KBM-7 (cell line): ENCODE data around the gene FLOT2.
"Not testable (repeated sequence)": the region's sequence is repeated elsewhere in the genome, so short reads cannot be mapped to it uniquely, and the experiment has no call there.

Experiments used
- DNase-seq: peaks from one replicate; pipeline ENCODE4 v3.0.0-alpha.2; 2015
- in situ Hi-C: fragments of 300-500 bp; cut with MboI; formaldehyde crosslinking; loops from 2 replicates; pipeline ENCODE4 v1.14.3; 2020; ENCODE audit warnings: low sequenced_read_pairs, low pct_unique_long_range_greater_than_20kb, mixed read lengths

The FLOT2 gene, protein sequence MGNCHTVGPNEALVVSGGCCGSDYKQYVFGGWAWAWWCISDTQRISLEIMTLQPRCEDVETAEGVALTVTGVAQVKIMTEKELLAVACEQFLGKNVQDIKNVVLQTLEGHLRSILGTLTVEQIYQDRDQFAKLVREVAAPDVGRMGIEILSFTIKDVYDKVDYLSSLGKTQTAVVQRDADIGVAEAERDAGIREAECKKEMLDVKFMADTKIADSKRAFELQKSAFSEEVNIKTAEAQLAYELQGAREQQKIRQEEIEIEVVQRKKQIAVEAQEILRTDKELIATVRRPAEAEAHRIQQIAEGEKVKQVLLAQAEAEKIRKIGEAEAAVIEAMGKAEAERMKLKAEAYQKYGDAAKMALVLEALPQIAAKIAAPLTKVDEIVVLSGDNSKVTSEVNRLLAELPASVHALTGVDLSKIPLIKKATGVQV

DNA sequence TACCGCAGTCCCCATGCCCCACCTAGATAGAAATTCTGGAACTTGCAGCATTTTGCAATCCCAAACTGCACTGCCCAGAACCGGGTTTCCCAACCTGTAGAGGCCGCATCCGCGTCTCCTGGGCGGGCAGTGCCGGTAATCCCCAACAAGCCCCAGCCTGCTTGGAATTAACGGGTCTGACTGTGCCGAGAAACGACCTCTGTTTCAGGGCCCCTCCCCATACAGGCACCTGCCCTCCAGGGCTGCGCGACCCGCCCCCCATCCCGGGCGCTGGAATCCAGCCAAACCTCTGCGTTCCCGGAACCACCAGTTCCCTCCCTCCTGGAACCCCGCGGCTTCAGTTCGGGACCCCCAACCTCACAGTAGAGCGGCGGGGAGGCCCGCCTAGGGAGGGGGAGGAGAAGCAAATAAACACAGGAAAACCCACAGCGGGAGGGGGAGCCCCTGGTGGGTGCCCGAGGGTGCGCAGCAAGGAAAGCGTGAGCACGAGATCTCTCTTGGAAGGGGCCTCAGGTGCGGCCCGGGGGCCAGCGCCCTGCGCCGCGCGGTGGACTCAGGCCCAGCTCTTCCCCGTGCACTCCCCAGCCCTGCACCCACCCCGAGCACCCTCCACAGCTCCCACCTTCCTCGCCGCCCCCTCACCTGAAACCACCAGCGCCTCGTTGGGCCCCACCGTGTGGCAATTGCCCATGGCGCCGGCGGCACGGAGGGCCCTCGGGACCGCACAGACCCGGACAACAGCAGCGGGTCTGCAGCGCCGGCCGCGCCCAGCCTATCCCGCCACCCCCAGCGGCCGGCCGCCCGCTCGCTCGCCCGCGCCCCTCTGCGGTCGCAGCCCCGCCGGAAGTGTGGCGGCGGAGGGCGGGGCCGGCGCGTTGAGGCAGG is at the start of gene FLOT2:
TSS of gene FLOT2 (minus strand) at position 850 of the 885 bp plus-strand sequence. CDS start at position 691, 159 bp downstream.
- DNase-seq, result peak; percentile 58
- in situ Hi-C loops, result no loop called here

GRCh38 chr17:28946239-28946638 is 48.7 kb upstream of the FLOT2 start:
- in situ Hi-C loops, result no loop called here
- no peak for DNase-seq

DNA sequence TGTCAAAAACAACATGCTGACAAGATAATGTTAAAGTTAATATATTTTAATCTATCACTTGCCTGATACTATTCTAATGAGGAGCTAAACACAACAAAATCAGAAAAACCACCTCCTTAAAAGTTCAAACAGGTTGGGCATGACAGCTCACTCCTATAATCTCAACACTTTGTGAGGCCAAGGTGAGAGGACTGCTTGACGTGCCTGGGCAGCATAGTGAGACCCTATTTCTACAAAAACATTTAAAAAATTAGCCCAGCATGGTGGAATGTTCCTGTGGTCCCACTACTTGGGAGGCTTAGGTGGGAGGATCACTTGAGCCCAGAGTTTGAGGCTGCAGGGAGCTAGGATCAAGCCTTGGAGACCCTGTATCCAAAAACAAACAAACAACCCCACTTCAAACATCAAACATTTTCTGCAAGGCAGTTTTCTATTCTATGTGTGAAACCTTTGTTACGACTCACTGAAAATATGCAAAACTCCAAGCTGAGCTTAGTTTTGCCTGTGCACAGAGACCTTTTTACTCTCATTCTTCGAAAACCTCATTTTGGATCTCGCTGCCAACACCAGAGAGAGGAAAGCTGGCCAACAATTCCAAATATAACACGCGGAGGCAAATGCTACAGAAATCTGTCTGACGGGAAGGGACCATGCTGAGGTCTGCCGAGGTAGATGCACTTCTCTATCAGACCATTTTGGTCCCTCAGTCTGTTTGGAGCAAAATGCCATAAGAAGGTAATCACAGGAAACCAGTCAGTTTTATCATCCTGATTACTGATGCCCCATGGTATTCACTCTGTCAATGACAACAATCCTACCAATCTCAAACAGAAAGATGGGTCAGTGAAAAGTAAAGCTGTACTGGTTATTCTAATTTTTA is 47.6 kb upstream of the FLOT2 start:
- in situ Hi-C loops, result no loop called here
- no peak for DNase-seq

DNA sequence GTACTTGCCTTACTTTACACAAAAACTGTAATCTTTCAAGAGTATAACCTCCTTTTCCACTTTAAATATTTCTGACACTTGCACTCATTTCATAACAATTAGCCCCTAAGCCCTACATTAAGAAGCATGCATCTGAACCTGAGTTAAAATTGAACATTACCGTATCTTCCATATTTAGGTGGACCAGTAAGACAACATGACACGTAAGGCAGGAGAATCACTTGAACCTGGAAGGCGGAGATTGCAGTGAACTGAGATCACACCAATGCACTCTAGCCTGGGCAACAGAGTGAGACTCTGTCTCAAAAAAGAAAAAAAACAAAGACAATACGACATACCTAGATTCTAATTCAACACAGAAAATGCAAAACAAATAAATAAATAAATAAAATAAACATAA is 46.8 kb upstream of the FLOT2 start:
- in situ Hi-C loops, result no loop called here

DNA sequence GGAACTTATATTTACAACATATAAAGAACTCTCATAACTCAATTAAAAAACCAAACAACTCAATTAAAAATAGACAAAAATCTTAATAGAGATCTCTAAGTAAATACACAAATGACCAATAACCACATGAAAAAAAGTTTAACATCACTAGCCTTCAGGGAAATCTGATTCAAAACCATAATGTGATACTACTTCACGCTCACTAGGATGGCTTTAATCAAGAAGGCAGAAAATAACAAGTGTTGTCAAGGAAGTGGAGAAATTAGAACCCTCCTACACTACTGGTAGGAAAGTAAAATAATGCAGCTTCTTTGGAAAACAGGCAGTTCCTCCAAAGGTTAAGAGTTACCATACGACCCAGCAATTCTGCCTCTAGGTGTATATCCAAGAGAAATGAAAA is 45.4 kb upstream of the FLOT2 start:
- DNase-seq, result no peak
- in situ Hi-C loops, result no loop called here

More for the DNA sequence above, 46.8 kb upstream of the FLOT2 start:
- DNase-seq, result no peak

- in situ Hi-C loops, result no loop called here
- DNase-seq, result no peak
Observed at GRCh38 chr17:28941251-28941650, 43.7 kb upstream of the FLOT2 start.

GRCh38 chr17:28940675-28941074 is 43.1 kb upstream of the FLOT2 start:
- in situ Hi-C loops, result no loop called here
- no peak for DNase-seq

GRCh38 chr17:28940142-28940541 is 42.6 kb upstream of the FLOT2 start:
- no peak for DNase-seq
- in situ Hi-C loops, result no loop called here

DNA sequence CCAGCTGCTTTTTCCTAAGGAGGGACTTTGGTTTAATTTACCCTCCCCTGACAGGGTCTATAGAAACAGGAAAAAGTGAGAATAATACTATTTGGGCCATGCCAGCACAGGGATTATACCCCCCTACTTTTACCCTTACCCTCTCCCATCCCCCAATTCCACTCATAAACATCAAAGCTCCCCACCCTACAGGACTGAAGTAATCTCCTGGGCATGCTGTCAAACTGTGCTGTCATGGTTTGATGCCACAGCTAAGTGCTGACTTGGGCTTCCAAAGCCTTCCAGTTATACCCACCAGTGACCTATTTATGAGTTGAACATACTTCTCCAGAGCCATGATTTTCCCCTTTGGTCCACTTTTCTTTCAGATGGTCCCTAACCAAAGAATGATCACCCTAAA is 41.0 kb upstream of the FLOT2 start:
- DNase-seq, result no peak
- in situ Hi-C loops, result no loop called here

DNA sequence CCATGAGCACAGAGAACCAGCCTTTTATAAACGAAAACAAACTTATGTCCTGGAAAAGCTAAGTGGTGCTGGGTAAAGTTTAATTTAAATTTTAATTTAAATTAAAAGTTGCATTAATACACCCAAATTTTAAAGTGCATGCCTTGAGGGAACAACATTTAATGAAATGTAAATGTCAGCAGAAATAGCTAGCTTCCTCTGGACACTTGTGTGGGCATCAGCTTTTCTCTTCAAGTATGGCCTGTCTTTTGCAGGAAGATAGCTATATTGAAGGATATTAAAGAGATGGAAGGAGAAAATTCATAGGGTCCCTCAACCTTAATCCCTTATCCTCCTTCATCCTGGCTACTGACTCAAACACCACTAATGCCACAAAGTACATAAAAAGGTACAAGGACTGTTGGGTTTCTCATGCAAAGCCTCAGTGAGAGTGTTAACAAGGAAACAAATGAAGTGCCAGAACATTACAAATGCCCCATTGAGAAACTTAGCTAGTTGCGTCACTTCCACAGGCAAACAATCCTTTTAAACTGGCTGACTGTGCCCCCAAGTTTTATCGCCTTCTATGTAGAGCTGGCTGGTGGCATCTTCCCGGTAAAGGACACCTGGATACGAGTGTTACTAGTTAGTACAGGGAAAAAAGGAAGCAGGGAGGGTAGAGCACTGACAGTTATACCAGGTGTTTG is 39.7 kb upstream of the FLOT2 start:
- no peak for DNase-seq
- in situ Hi-C loops, result no loop called here

DNA sequence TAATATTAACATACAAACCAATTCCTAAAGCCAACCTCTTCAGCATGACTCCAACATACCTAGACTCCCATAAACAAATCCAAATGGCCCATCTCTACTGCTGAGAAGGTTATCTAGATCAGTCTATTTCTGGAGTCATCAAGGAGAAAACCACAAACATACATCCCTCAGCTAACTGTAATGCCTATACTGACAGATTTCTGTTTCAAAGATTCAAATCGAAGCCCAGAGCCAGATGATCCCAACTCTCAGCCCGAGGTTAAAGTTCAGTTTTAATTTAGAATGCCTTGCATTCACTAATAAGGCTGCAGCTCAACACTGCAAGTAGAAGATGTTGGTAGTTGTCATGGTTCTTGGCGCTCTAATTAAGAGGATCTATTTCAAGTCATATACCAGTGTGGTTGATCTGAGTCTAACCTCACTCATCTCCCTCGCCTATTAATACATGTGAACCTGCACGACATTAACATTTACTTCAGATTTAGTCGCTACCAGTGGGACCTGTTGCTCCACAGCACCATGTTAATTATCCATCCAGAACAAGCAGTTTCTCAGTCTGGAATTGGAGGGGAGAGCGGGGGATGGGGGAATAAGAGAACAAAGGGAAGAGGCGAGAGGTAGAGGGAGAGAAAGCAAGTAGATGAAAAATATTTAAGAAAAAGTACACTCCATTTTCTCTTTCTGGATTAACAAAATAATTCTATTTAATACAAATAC is 38.4 kb upstream of the FLOT2 start:
- in situ Hi-C loops, result no loop called here
- no peak for DNase-seq

DNA sequence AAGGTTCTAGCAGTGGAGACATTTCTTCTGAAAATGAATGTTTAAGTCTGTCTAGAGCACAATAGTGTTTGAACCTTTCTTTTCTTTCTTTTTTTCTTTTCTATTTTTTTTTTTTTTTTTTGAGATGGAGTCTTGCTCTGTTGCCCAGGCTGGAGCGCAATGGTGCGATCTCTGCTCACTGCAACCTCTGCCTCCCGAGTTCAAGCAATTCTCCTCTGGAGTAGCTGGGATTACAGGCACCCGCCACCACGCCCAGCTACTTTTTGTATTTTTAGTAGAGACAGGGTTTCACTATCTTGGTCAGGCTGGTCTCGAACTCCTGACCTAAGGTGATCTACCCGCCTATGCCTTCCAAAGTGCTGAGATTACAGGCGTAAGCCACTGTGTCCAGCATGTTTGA is 37.0 kb upstream of the FLOT2 start:
- DNase-seq, in situ Hi-C loops: not testable (repeated sequence)

DNA sequence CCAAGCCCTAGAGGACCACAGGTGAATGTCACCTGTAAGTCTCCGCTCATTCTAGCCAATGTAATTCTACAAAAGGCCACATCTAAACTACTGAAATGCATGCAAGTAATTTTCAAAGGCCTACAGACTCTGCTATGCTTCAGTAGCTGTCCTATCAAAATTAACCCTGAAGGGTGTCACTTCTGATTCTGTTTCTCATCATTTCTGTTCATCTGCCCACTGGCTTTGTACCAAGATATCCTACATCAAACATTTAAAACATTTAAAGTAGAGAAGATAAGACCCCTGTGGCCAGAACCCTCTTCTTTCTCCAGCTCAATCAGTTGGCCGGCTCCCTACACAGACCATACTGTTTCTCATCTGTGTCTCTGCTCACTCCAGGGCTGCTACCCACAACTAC is 32.3 kb upstream of the FLOT2 start:
- in situ Hi-C loops, result no loop called here
- DNase-seq, result no peak

- in situ Hi-C loops, result no loop called here
Observed at GRCh38 chr17:28928061-28928460, 30.5 kb upstream of the FLOT2 start.

GRCh38 chr17:28926786-28927185 is 29.3 kb upstream of the FLOT2 start:
- in situ Hi-C loops, result no loop called here

More at GRCh38 chr17:28928061-28928460, 30.5 kb upstream of the FLOT2 start:
- DNase-seq, result no peak

GRCh38 chr17:28926366-28926765 is 28.8 kb upstream of the FLOT2 start:
- no peak for DNase-seq
- in situ Hi-C loops, result no loop called here

More at GRCh38 chr17:28926786-28927185, 29.3 kb upstream of the FLOT2 start:
- no peak for DNase-seq

GRCh38 chr17:28925912-28926365 is 28.4 kb upstream of the FLOT2 start:
- in situ Hi-C loops, result no loop called here
- peak; percentile 66 for DNase-seq

GRCh38 chr17:28920201-28920600 is 22.7 kb upstream of the FLOT2 start:
- no peak for DNase-seq
- in situ Hi-C loops, result no loop called here
